ENCODE results near the gene ATG13.
A peak's percentile ranks its signal among the peaks of the same experiment; 100 is the strongest.
"Not testable (repeated sequence)": the region's sequence is repeated elsewhere in the genome, so short reads cannot be mapped to it uniquely, and the experiment has no call there.

Gene ATG13

DNA sequence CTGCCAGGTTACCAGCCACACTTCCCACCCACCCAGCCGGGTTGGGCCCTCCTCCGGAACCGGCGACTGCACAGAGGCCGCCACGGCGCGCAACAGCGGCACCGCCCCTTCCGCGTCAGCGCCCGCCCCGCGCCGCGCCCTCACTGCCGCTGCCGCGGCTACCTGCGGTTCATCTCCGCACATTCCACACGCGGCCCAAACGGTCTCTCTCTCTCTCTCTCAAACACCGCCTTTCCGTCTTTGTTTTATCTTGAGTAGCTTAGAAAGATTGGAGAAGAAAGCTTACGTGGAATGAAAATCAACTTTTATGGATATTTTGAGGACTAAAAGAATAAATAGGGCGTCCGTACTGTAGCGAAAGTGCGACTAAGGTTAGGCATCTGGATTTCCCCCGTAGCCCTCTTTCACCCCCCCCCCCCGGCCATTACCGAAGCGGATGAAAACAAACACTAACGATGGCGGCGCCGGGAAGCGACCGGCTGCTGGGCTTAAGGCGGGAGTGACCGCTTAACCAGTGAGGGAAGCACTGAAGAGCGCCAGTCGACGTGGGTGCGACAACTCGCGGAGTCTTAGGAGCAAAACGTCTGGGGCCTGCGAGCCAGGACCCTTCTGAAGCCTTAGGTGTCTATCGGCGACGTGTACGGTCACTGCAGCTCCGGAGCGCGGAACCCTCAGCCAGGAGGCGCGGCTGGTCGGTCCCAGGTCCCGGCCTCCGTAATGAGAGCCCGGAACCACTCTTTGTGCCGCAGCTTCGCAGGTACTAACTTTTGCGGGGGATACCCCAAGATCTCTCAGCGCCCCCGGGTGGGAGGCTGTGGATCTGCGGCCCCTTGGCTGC lies at the start of gene ATG13, which contains the start of gene HARBI1:
Gene ATG13 (plus strand): TSS at position 420 of the 838 bp plus-strand sequence. CDS start 26,739 bp downstream, outside the sequence.
Gene HARBI1 (minus strand): TSS at position 94 of the 838 bp plus-strand sequence. CDS start 990 bp downstream, outside the sequence.
- Histone ChIP-seq H3K4me3 (ENCODE audit: low read length) (peak within 1 kb of the TSS; percentile 96), H3K27ac (ENCODE audit: low read length) (peak within 1 kb of the TSS; percentile 99), H3K36me3 (ENCODE audit: control insufficient read depth, low read depth, low read length) (peaks cover 8% of the 10 kb centered on the region), H3K9ac (ENCODE audit: low read length) (peak within 1 kb of the TSS; percentile 98), H3K9me3 (ENCODE audit: control insufficient read depth, low read depth, low read length) (no peaks in the 10 kb centered on the region), H3K27me3 (ENCODE audit: control insufficient read depth, insufficient read depth, low read length) (no peaks in the 10 kb centered on the region), H3K4me1 (ENCODE audit: control insufficient read depth, low read depth, low read length) (peaks cover 8% of the 10 kb centered on the region)

- no peaks in the 10 kb centered on the region for H3K27me3 ChIP-seq (ENCODE audit: control insufficient read depth, insufficient read depth, low read length)
- H3K27ac ChIP-seq (ENCODE audit: low read length) = no peak overlapping the region
- no peak overlapping the region for H3K4me3 ChIP-seq (ENCODE audit: low read length)
- no peak overlapping the region for H3K9ac ChIP-seq (ENCODE audit: low read length)
- no peaks in the 10 kb centered on the region for H3K36me3 ChIP-seq (ENCODE audit: control insufficient read depth, low read depth, low read length)
- no peaks in the 10 kb centered on the region for H3K9me3 ChIP-seq (ENCODE audit: control insufficient read depth, low read depth, low read length)
- no peaks in the 10 kb centered on the region for H3K4me1 ChIP-seq (ENCODE audit: control insufficient read depth, low read depth, low read length)
These were observed 46.5 kb upstream of the ATG13 start for GRCh38 chr11:46570790-46571398.

GRCh38 chr11:46574656-46575055 lies 42.7 kb upstream of the ATG13 start:
- H3K4me1 ChIP-seq (ENCODE audit: control insufficient read depth, low read depth, low read length) = no peaks in the 10 kb centered on the region
- no peak overlapping the region for H3K4me3 ChIP-seq (ENCODE audit: low read length)
- no peak overlapping the region for H3K27ac ChIP-seq (ENCODE audit: low read length)
- H3K36me3 ChIP-seq (ENCODE audit: control insufficient read depth, low read depth, low read length) = no peaks in the 10 kb centered on the region
- no peaks in the 10 kb centered on the region for H3K27me3 ChIP-seq (ENCODE audit: control insufficient read depth, insufficient read depth, low read length)
- no peak overlapping the region for H3K9ac ChIP-seq (ENCODE audit: low read length)
- no peaks in the 10 kb centered on the region for H3K9me3 ChIP-seq (ENCODE audit: control insufficient read depth, low read depth, low read length)

- Histone ChIP-seq H3K4me3 (ENCODE audit: low read length) (no peak overlapping the region), H3K27me3 (ENCODE audit: control insufficient read depth, insufficient read depth, low read length) (no peaks in the 10 kb centered on the region), H3K4me1 (ENCODE audit: control insufficient read depth, low read depth, low read length) (no peaks in the 10 kb centered on the region), H3K9me3 (ENCODE audit: control insufficient read depth, low read depth, low read length) (no peaks in the 10 kb centered on the region), H3K27ac (ENCODE audit: low read length) (no peak overlapping the region), H3K9ac (ENCODE audit: low read length) (no peak overlapping the region), H3K36me3 (ENCODE audit: control insufficient read depth, low read depth, low read length) (no peaks in the 10 kb centered on the region)
These were observed 40.3 kb upstream of the ATG13 start for GRCh38 chr11:46577058-46577457.

DNA sequence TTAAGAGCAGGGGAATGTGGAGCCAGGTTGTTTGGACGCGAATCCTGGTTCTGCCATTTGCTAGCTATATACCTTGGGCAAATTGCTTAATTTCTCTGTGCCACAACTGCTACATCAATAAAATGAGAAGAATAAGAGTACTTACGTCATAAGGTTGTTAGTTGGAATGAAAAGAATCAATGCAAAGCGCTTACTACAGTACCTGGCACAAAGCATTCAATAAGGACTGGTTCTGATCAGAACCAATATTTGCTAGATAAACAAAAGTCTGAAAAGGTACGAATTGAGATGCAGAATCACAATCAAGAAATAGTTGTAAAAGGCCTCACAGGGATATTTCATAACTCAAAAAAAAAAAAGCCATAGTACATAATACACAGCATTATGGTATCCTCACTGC lies 34.8 kb upstream of the ATG13 start:
- no peaks in the 10 kb centered on the region for H3K4me1 ChIP-seq (ENCODE audit: control insufficient read depth, low read depth, low read length)
- H3K36me3 ChIP-seq (ENCODE audit: control insufficient read depth, low read depth, low read length) = no peaks in the 10 kb centered on the region
- H3K27me3 ChIP-seq (ENCODE audit: control insufficient read depth, insufficient read depth, low read length) = no peaks in the 10 kb centered on the region
- no peaks in the 10 kb centered on the region for H3K9me3 ChIP-seq (ENCODE audit: control insufficient read depth, low read depth, low read length)
- no peak overlapping the region for H3K9ac ChIP-seq (ENCODE audit: low read length)
- no peak overlapping the region for H3K27ac ChIP-seq (ENCODE audit: low read length)
- H3K4me3 ChIP-seq (ENCODE audit: low read length) = no peak overlapping the region

GRCh38 chr11:46583513-46583912 lies 33.8 kb upstream of the ATG13 start:
- H3K4me3 ChIP-seq (ENCODE audit: low read length) = not testable (repeated sequence)

GRCh38 chr11:46588131-46588530 lies 29.2 kb upstream of the ATG13 start:
- peaks cover 5% of the 10 kb centered on the region for H3K4me1 ChIP-seq (ENCODE audit: control insufficient read depth, low read depth, low read length)
- H3K27ac ChIP-seq (ENCODE audit: low read length) = no peak overlapping the region
- no peaks in the 10 kb centered on the region for H3K36me3 ChIP-seq (ENCODE audit: control insufficient read depth, low read depth, low read length)
- H3K27me3 ChIP-seq (ENCODE audit: control insufficient read depth, insufficient read depth, low read length) = no peaks in the 10 kb centered on the region
- no peak overlapping the region for H3K4me3 ChIP-seq (ENCODE audit: low read length)
- no peak overlapping the region for H3K9ac ChIP-seq (ENCODE audit: low read length)
- no peaks in the 10 kb centered on the region for H3K9me3 ChIP-seq (ENCODE audit: control insufficient read depth, low read depth, low read length)

More at GRCh38 chr11:46583513-46583912, 33.8 kb upstream of the ATG13 start:
- not testable (repeated sequence) for H3K4me1 ChIP-seq (ENCODE audit: control insufficient read depth, low read depth, low read length); H3K27ac ChIP-seq (ENCODE audit: low read length); H3K9ac ChIP-seq (ENCODE audit: low read length); H3K9me3 ChIP-seq (ENCODE audit: control insufficient read depth, low read depth, low read length); H3K27me3 ChIP-seq (ENCODE audit: control insufficient read depth, insufficient read depth, low read length); H3K36me3 ChIP-seq (ENCODE audit: control insufficient read depth, low read depth, low read length)

- Histone ChIP-seq H3K9me3 (ENCODE audit: control insufficient read depth, low read depth, low read length) (no peaks in the 10 kb centered on the region), H3K4me3 (ENCODE audit: low read length) (no peak overlapping the region), H3K27ac (ENCODE audit: low read length) (no peak overlapping the region), H3K4me1 (ENCODE audit: control insufficient read depth, low read depth, low read length) (peaks cover 6% of the 10 kb centered on the region), H3K36me3 (ENCODE audit: control insufficient read depth, low read depth, low read length) (no peaks in the 10 kb centered on the region), H3K9ac (ENCODE audit: low read length) (no peak overlapping the region), H3K27me3 (ENCODE audit: control insufficient read depth, insufficient read depth, low read length) (no peaks in the 10 kb centered on the region)
These were observed 28.4 kb upstream of the ATG13 start for GRCh38 chr11:46588915-46589314.

DNA sequence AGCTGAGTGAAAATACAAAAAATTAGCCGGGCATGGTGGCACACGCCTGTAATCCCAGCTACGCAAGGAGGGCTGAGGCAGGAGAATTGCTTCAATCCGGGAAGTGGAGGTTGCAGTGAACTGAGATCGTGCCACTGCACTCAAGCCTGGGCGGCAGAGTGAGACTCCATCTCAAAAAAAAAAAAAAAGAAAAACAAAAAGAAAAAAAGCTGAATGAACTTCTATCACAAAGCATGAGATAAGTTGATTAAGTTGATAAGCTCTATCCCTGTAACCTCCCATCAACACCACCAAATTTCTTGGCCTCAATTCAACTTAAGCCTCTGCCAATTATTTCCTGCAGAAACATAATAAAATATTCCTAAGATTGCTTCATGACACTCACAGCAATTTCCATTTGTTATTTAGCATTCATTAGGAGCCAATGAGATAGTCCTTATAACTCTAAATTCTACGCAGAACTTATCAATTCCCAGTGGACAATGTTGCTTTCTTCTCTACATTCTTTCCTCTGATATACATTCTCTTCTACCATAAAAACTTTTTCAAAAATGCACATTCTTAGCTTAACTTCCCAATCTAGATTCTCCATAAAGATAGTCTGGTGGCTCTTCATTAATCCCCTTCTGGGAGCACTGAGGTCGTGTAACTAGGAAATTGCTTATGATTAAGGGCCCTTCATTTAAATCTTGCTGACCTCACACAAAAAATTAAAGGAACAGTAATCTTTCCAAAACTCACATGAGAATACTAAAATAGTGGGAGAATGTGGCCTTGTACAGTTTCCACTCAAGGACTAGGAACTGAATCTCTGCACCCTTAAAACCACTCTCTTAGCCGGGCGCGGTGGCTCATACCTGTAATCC lies 26.4 kb upstream of the ATG13 start:
- no peak overlapping the region for H3K4me3 ChIP-seq (ENCODE audit: low read length)

GRCh38 chr11:46593550-46594373 lies 23.6 kb upstream of the ATG13 start, which contains the start of gene AMBRA1:
TSS of gene AMBRA1 (minus strand) at chr11:46594023. CDS start at chr11:46548380, 45,643 bp downstream.
- Histone ChIP-seq H3K36me3 (ENCODE audit: control insufficient read depth, low read depth, low read length) (no peaks in the 10 kb centered on the region), H3K9me3 (ENCODE audit: control insufficient read depth, low read depth, low read length) (no peaks in the 10 kb centered on the region), H3K9ac (ENCODE audit: low read length) (peak within 1 kb of the TSS; percentile 82), H3K27ac (ENCODE audit: low read length) (peak within 1 kb of the TSS; percentile 42), H3K27me3 (ENCODE audit: control insufficient read depth, insufficient read depth, low read length) (no peaks in the 10 kb centered on the region), H3K4me1 (ENCODE audit: control insufficient read depth, low read depth, low read length) (peaks cover 10% of the 10 kb centered on the region), H3K4me3 (ENCODE audit: low read length) (peak within 1 kb of the TSS; percentile 98)

More for the DNA sequence above, 26.4 kb upstream of the ATG13 start:
- H3K9me3 ChIP-seq (ENCODE audit: control insufficient read depth, low read depth, low read length) = no peaks in the 10 kb centered on the region
- H3K9ac ChIP-seq (ENCODE audit: low read length) = no peak overlapping the region
- no peaks in the 10 kb centered on the region for H3K36me3 ChIP-seq (ENCODE audit: control insufficient read depth, low read depth, low read length)
- H3K27ac ChIP-seq (ENCODE audit: low read length) = no peak overlapping the region
- H3K4me1 ChIP-seq (ENCODE audit: control insufficient read depth, low read depth, low read length) = peaks cover 10% of the 10 kb centered on the region
- H3K27me3 ChIP-seq (ENCODE audit: control insufficient read depth, insufficient read depth, low read length) = no peaks in the 10 kb centered on the region

Data from iPS-18a (cell line).